HCT116 (cell line): ENCODE data around the gene SCGB1A1.

Source experiments
- CBX3 ChIP-seq: IDR thresholded peaks from 2 replicates; pipeline ENCODE4 v1.6.1; 2012; ENCODE audit warnings: low read depth
- CTCF ChIP-seq, 3 experiments: fragments of 200-600 bp in 1 of 3; sonication (generic) in 1 of 3; IDR thresholded peaks in 2 of 3; conservative IDR thresholded peaks in 1 of 3; 2 replicates each; pipeline ENCODE4 v1.5.1; 2012 to 2017; ENCODE audit warnings: low read depth in 2 of 3, low read length in 2 of 3, antibody characterized with exemption in 1 of 3, borderline replicate concordance in 1 of 3, control low read depth in 1 of 3, mild to moderate bottlenecking in 1 of 3, mixed read lengths in 1 of 3, mixed run types in 1 of 3, moderate library complexity in 1 of 3; ENCODE audit not compliant: insufficient read depth in 1 of 3
- REST ChIP-seq: IDR thresholded peaks from 2 replicates; pipeline ENCODE4 v1.6.1; 2012; ENCODE audit warnings: low read depth
- SP1 ChIP-seq: IDR thresholded peaks from 2 replicates; pipeline ENCODE4 v1.6.1; 2012; ENCODE audit warnings: low read depth
- TF ChIP-seq, protein P1 (sequence below): IDR thresholded peaks from 2 replicates; pipeline ENCODE4 v1.6.1; 2012

- TF ChIP-seq CBX3 (no peak), REST (no peak), CTCF (IDR thresholded peaks at IDR 0.05 in 2 of 3, conservative IDR thresholded peaks at IDR 0.05 in 1 of 3; ENCODE audit: borderline replicate concordance in 1 of 3, insufficient read depth in 1 of 3, low read depth in 2 of 3, low read length in 2 of 3) (no peak), SP1 (no peak; the same call in 1 of the 2 replicates)
- TF ChIP-seq, protein P1, sequence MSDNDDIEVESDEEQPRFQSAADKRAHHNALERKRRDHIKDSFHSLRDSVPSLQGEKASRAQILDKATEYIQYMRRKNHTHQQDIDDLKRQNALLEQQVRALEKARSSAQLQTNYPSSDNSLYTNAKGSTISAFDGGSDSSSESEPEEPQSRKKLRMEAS = no peak
Measured at GRCh38 chr11:62472063-62472884, 53.4 kb downstream of the SCGB1A1 start.
